Stimulated activated CD8-positive, alpha-beta memory T cell treated with anti-CD3 and anti-CD28 coated beads, Interleukin-15, amount 100 ng/mL, for 24 hours (primary cell): ENCODE results near the gene ZNF80.

Experiments used
- DNase-seq: peaks from one replicate; pipeline ENCODE4 v3.0.0-alpha.2; 2020; ENCODE audit warnings: low read depth

ZNF80 gene

DNA sequence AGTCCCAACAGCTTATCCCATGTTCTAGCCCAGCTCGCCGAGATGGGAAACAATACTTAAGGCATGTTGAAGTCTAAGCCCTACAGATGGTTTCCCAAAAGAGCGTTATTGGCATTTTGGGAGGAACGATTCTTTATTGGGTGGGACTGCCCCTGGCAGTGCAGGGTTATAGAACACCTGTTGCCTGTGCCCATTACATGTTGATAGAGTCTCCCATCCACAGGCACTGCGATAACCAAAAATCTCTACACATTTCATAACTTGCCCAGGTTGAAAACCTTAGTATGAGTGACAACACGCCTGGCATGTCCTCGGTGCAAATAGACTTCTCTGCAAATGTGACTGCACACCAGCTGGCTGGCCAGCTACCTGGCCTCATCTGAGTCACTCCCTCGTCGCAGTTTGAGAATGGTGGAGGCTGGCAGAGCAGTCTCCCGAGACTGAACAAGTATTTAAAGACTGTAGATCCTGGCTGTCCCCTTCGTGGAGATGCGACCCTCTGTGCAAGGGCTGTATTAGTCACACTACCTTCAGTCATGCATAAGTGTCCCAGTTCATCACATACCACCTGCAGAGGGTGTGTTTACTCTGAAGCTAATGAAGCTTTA, 18.7 kb downstream of the ZNF80 start:
- no peak for DNase-seq

DNA sequence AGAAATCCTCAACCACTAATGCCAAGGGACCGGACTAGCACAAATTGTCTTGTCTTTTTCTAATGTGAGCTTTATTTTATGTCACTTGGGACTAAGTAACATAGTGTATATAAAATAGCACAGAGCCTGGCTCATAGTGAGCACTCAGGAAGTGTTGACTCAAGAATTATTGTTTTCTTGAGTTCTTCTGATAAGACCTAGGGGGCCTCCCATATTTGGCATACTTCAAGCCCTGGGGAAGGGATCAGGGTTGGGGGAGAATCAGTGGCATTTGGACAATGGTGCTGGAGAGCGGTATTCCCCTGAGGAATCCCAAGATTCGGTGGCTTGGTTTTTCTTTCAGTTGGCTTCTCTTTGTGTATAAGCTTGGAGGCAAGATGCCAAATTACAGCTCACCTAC, 19.4 kb downstream of the ZNF80 start:
- DNase-seq, result no peak

DNA sequence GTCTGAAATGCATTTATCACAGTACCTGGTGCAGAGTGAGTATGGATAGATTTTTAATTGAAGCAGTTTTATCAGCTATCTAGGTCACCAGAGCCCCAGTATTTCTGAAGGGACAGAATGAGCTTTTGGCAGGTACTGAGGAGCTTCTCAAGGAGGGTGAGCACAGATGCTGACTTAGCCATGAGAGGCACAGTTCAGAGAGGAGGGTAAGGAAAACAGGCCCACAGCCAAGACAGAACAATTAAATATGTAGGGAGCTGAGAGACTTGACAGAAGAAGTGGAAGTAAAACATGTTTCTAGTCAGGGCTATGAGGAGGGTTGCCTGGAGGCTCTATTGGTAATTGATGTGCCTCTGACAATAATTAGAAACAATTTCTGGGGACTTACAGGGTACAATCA, 20.1 kb downstream of the ZNF80 start:
- no peak for DNase-seq

DNA sequence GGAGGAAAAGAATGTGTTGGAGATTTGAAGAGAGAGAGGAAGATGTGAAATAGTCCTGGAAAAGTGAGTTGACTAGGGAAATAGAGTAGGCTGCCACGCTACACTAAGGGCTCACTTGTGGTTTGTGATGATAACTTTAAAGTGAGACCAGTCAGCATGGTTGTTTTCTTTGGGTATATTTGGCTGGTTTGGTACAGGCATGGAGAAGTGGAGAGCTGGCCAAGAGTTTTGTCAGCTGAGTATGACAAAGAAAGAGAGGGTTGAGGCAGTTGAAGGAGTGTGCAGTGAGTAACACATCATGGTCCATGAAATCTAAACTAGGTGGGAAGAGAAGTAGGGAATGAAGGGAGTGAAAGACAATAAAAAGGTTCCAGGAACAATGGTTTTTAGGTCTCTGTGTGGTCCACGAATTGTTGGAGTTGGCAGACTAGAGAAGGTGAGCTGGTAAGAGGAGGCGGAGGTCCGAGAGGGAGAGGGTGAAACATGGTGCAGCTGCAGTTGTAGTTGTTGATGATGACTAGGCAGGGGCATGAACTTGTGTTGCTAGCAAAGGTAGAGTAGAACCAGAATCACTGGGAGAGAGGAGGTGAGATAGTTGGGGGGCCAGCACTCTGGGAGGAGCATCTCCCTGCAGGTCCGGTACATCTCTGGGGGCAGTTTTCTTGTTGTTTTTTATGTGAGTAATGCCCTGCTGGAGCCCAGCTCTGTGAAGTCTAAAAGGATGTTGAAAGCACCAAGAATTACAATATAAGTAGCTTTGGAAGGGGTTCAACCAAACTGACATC, 21.0 kb downstream of the ZNF80 start:
- DNase-seq, result no peak

DNA sequence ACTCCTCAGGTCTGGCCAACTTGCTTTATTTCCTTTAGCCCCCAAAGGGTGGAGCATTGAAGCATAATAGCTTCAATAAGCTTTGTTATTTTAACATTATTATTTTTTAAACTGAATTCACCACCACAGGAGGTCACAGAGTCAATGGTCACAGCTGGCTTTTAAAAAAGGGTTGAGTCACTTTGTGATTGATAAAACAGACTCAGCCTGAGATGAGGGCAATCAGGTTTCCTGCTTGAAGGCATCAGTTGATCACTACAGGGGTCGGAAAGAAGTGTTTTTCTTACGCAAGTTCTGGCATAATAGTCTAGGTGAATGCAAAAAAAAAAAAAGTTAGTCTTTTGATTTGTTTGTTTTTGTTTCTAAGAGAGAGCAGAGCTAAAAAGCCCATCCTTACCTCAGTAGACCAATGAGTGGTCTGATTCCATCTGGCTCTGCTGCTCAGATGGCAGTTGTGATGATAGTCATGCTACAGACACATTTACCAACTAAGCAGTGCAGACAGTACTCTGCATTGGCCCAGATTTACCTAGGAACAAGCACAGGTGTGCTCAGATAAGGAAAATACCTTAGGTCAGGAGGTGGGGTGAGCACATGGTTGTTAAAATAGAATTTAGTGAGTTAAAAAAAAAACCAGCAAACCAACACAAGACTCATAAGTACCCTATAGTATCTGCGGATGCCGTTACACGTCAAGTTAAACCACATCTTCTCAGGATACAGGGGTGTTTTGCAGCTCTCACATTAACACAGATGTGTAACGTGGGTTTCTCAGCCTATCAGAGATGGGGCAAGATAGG, 22.6 kb downstream of the ZNF80 start:
- no peak for DNase-seq

DNA sequence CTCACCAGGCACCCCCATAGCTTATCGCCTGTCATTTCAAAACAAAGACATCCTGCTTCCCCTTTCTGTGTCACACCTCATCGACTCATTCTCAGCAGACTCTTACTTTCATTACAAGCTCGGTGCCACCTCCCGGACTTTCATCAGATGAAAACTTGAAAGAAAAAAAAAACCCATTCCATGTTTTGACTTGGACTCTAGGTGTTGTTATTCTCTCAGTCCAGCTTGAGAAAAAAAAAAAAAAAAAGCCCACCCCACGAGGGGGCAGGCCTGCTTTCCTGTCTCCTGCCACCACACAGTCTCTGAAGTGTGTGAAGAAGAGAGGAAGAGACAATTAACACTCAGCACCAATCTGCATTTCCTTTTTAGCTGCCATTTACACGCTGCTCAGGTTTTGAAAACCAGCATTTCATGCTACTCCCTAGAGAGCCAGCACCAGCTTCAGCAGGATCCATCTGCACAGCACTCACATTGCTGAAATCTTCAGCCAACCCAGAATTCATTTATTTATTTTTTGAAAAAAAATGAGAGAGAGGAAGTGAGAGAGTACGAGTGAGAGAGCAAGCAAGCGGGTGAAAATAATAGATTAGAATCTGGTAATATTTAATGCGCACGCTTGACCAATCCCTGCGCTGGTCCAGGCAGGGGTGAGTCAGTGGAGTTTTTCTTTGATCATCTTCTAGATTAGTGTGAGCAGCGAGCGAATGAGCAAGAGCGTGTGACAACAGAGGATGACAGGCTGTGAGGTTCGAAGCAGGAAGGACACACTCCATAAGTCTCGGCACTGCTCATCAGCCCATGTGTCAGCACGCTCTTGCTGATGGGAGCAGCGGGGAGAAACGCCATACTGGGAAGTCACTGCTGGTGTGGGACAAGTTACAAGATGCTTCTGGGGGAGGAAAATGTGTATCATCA, 23.5 kb downstream of the ZNF80 start:
- peak; percentile 40 for DNase-seq

DNA sequence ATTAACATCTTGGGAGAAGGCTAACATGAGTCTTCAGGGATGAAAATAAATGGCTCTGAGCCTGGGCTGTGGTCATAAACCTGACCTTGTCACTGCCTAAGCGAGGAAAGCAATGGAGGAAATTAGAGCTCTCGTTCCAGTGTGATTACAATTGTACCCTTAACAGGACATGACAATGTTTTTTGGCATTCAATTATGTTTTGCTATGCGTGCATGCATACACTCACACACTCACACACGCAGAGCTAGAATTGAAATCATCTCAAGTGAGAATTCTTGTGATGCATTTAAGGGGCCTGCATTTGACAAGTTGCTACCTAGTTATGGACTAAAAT, 24.1 kb downstream of the ZNF80 start:
- DNase-seq, result no peak

DNA sequence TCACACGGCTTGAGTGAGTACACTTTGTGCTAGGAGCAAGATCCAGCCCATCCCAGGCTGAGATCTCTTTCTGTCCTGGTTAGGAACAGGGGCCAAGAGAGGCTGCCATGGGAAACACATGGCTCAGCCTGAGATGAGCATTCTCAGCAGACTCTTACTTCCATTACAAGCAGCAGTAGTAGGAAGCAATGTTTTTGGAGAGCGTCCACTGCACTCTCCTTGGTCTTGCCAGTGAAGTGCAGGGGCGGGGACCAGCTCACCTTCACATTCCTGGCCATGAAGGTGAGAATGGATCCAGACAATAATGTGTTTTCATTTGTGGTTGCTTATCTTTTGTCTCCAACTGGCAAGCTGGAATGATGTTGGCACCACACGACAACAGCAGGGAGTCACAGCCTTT, 24.7 kb downstream of the ZNF80 start:
- DNase-seq, result no peak

DNA sequence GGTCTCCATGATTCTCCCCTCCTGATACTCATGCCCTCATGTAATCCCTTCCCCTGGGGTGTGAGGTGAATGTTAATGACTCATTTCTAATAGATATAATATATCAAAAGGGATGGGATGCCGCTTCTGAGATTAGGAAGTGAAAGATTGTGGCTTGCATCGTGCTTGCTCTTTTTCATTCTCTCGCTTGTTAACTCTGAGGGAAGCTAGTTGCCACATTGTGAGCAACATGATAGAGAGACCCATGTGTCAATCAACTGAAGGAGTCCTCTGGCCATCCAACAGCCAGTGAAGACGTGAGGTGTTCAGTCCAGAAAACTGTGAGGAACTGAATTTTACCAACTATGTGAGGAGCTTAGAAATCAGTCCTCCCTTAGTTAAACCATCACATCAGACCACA, 29.6 kb downstream of the ZNF80 start:
- no peak for DNase-seq

DNA sequence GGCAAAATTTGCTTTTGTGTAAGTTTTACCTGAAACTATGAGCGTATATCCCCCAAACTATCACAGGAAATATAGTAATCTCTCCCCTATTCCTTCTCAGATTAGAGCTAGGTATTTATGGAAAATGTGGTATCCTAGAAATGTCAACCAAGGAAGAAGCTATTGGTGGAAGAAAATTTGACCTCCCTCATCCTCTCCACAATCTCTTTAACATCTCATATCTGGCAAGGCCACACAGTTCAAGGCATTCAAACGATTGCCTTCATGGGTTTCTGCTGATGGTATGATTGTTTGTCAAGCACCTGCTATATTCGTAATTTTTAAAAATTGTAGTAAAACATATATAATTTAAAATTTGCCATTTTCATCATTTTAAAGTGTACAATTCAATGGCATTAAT, 31.0 kb downstream of the ZNF80 start:
- no peak for DNase-seq

DNA sequence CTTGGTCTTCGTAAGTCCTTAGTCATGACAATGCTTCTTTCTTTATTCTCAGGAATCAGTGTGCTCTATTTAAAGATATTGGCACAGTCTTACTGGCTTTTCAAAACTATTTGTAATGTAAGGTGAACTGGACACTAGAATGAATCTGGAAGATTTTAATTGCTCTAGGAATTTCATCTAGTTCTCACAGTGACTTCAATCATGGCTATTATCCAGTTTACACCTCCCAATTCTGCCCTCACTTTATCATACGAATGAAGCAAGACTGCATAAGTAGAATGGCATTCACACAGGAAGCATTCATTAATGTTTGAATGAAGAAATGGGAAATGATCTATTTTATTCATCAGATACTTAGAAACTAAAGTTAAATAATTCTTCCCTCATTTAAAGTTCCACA, 31.8 kb downstream of the ZNF80 start:
- DNase-seq, result no peak

DNA sequence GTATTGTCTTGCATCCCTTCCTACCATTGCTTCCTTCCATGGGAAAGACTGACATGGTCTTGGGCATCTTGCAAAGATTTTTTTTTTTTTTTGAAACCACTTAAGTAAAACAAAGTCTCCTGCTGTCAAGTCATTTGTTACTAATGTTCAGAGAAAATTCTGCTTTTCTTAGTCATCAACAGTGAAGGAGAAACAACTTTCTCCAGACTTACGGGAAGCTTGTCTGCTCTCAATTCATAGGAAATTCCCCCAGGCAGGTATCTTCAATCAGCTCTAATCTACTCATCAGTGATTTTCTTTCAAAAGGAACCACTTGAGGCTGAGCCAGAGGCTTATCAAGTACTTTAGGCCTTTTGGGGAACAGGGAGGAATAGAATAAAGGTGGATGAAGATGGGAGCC, 42.6 kb downstream of the ZNF80 start:
- DNase-seq, result no peak

DNA sequence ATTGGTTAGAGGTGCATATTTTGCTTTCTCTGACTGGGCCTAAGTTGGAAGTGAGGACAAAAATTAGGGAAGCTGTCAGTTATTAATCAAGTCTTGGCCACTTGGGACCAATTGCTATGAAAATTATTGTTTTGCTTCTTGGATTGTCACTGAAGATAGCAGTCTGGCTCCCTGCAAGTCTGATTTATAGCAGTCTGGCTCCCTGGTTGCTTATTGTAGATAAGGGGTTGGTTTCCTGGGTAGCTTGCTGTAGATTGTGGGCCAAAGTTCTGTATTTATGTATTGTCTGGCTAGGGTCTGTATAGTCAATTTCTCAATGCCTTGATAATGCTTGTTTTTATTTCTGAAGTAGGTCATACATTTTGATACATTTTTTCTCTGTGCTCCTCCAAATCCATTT, 45.2 kb downstream of the ZNF80 start:
- DNase-seq, result no peak

DNA sequence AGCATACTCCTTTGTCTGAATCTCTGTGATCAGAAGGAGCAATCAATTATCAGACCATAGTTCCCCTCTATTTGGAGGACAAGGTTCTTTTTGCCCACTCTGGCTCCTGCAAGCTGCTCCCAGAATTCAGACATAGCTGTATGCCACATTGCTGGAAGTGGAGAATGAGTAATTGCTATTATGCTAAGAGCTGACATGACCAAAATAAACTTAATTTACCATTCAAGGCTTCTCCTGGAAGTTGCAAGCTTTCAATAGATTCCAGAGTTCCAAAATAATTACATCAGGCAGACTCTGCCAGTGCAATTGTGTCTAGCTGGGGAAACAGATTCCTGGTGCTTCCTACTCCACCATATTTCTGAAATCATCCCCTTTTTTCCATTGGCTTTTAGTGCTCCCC, 50.9 kb downstream of the ZNF80 start:
- DNase-seq, result no peak
